Natural killer cell (primary cell): ENCODE results near the gene ZP3. TPM values are rescaled to one million over a fixed set of nuclear protein-coding genes. Genes with fewer than 3 reads are reported as not detected.
"Not testable (repeated sequence)": the region's sequence is repeated elsewhere in the genome, so short reads cannot be mapped to it uniquely, and the experiment has no call there.

ENCODE experiments used
- ATAC-seq, 3 donors: fragments of 150-1000 bp in 2 of 3; fragments of 200-7000 bp in 1 of 3; cut with Tn5 transposase; 1 replicate in 1 of 3; 2 replicates in 2 of 3; pipeline ENCODE4 v1.10.0; 2021; ENCODE audit warnings: mild to moderate bottlenecking in 2 of 3, moderate library complexity in 2 of 3
- DNase-seq, 2 donors: peaks; one replicate each; pipeline versions ENCODE4 v3.0.0 to v3.0.0-alpha.2; 2013 to 2021; ENCODE audit warnings: mixed read lengths in 1 of 2
- H3K27ac ChIP-seq: one replicate; pipeline ENCODE4 v1.5.1; 2013; ENCODE audit warnings: mild to moderate bottlenecking, low read length
- H3K27me3 ChIP-seq: one replicate; pipeline ENCODE4 v1.6.1; 2013; ENCODE audit warnings: low read length; ENCODE audit not compliant: control insufficient read depth, insufficient read depth
- H3K36me3 ChIP-seq: one replicate; pipeline ENCODE4 v1.6.1; 2013; ENCODE audit warnings: low read length; ENCODE audit not compliant: control insufficient read depth, insufficient read depth
- H3K4me1 ChIP-seq: one replicate; pipeline ENCODE4 v1.6.1; 2013; ENCODE audit warnings: low read length; ENCODE audit not compliant: control insufficient read depth, insufficient read depth
- H3K4me3 ChIP-seq: one replicate; pipeline ENCODE4 v1.5.1; 2013; ENCODE audit warnings: low read length
- H3K9me3 ChIP-seq: one replicate; pipeline ENCODE4 v1.6.1; 2013; ENCODE audit warnings: low read length; ENCODE audit not compliant: control insufficient read depth, insufficient read depth
- H3K27ac Mint-ChIP-seq, 2 donors: one replicate each; pipeline ENCODE4 v1.8.0; 2022; ENCODE audit warnings: mild to moderate bottlenecking in 2 of 2, mixed read lengths in 2 of 2, moderate library complexity in 1 of 2
- H3K27me3 Mint-ChIP-seq, 2 donors: one replicate each; pipeline ENCODE4 v1.8.0; 2022; ENCODE audit warnings: low read depth in 2 of 2, mixed read lengths in 2 of 2
- H3K36me3 Mint-ChIP-seq: one replicate; pipeline ENCODE4 v1.8.0; 2022; ENCODE audit warnings: mixed read lengths
- H3K4me1 Mint-ChIP-seq, 2 donors: one replicate each; pipeline ENCODE4 v1.8.0; 2022; ENCODE audit warnings: mixed read lengths in 2 of 2
- H3K4me3 Mint-ChIP-seq: one replicate; pipeline ENCODE4 v1.8.0; 2022; ENCODE audit warnings: mild to moderate bottlenecking, moderate library complexity, mixed read lengths
- H3K9me3 Mint-ChIP-seq, 2 donors: one replicate each; pipeline ENCODE4 v1.8.0; 2022; ENCODE audit warnings: mixed read lengths in 2 of 2
- WGBS: methylation state at CpG from one replicate; pipeline ENCODE4 v1.1.7; 2013; ENCODE audit warnings: missing lambda C conversion rate; ENCODE audit not compliant: insufficient coverage; 5-methylcytosine and 5-hydroxymethylcytosine counted together
- intact Hi-C: fragments of 100-400 bp; cut with micrococcal nuclease; formaldehyde crosslinking; loops from one replicate; pipeline ENCODE4 v1.14.2; 2022
- total RNA-seq, 4 donors: library from RNA; stranded (reverse); fragments of 120-200 nt in 1 of 4; gene quantifications; one replicate each; pipeline versions ENCODE4 v1.2.3 to v1.2.4, GENCODE V29; 2013 to 2022

ZP3 gene
- total RNA-seq, 3 donors from 2014 or later (not counting 1 experiment from before 2014, with no cell fraction given), result 1.9 to 12.9 (median 6.1) TPM

DNA sequence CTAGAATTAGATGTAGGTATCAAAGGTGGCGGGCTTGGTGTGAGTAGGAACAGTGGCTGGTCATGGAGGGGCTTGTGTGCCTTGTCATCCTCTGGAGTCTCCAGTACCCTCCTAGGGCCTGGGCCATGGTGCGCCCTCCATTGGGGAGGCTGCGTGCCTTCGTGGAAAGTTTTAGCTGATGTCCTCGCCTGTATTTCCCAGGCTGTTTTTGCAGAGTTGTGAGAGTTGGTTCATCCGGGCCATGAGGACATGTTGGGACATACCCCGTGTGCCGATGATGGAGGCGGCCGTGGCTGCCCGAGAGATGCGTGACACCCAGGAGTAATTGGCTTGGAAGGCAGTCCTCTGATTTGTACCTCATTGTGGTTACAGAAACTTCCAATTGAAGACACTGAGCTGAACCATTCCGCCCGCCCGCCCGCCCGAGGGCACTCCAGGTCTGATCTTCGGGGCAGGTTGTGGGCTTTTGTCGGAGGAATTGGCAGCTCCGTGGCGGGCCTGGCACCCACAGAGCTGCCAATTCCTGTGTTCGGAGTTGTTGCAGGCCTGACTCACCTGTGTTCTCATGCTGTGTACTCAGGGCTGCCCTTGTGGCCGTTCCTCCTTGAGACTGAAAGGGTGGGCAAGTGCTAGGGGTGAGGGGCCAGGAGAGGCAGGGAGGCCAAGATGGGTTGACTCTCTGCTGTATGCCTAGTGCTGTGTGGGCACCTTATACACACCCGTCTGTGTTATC, 52.2 kb downstream of the ZP3 start:
- H3K9me3 Mint-ChIP-seq, H3K27ac ChIP-seq, H3K27ac Mint-ChIP-seq, H3K4me3 Mint-ChIP-seq, H3K4me1 Mint-ChIP-seq, ATAC-seq, H3K36me3 Mint-ChIP-seq, H3K27me3 Mint-ChIP-seq, H3K4me3 ChIP-seq, DNase-seq, H3K27me3 ChIP-seq, H3K4me1 ChIP-seq, H3K9me3 ChIP-seq, H3K36me3 ChIP-seq, intact Hi-C loops: not testable (repeated sequence)
- WGBS, result 98% methylated on average over 15 of the region's 24 CpGs

DNA sequence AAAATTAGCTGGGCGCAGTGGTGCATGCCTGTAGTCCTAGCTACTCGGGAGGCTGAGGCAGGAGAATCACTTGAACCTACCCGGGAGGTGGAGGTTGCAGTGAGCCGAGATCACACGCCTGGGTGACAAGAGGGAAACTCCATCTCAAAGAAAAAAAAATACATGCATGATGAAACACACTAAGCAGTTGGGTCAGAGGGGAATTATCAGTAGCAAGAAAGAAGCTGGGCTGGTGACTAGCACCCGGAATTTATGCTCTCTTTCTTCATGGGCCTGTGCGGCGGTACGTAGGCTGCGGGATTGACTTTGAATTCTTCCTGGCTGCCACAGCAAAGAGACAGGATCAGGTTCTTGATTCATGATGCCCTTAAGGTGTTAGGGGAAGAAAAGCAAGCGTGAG, 54.9 kb downstream of the ZP3 start:
- ATAC-seq, H3K4me1 ChIP-seq, H3K9me3 ChIP-seq, H3K36me3 Mint-ChIP-seq, H3K27me3 Mint-ChIP-seq, H3K4me3 Mint-ChIP-seq, H3K4me1 Mint-ChIP-seq, DNase-seq, H3K9me3 Mint-ChIP-seq, H3K27ac ChIP-seq, H3K36me3 ChIP-seq, H3K27me3 ChIP-seq, H3K27ac Mint-ChIP-seq, H3K4me3 ChIP-seq, intact Hi-C loops: not testable (repeated sequence)
- 82% methylated on average over 5 of the region's 11 CpGs for WGBS

DNA sequence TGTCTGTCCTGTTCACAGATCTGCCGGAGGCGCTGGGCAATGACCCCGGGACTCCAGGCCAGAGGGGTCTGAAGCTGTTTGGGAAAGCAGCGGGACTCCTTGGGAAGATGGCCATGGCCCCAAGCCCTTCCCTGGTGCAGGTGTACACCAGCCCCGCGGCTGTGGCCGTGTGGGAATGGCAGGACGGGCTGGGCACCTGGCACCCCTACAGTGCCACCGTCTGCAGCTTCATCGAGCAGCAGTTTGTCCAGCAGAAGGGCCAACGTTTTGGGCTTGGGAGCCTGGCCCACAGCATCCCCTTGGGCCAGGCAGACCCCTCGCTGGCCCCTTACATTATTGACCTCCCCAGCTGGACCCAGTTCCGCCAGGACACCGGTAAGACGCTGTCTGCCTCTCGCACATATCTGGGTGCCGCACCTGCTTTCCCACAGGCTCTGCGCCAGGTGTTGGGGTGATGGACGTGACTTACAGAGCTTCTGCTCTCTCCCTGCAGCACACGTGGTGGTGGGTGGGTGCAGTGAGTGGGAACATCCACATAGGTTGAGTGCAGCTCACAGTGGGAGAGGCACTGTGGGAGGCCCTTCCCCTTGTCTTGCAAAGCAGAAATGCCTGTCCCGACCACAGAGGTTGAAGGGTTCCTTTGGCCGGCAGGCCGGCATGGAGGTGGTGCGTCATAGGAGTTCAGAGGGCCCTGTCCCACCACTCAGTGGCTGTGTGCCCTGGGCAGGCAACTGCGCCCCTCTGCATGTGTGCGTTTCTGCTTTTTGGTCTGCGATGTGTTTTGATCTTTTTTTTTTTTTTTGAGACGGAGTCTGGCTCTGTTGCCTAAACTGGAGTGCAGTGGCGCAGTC, 55.9 kb downstream of the ZP3 start:
- H3K27me3 Mint-ChIP-seq, ATAC-seq, H3K4me3 Mint-ChIP-seq, H3K9me3 ChIP-seq, H3K27ac Mint-ChIP-seq, H3K4me1 Mint-ChIP-seq, DNase-seq, H3K4me1 ChIP-seq, H3K4me3 ChIP-seq, H3K27me3 ChIP-seq, H3K36me3 ChIP-seq, intact Hi-C loops, H3K36me3 Mint-ChIP-seq, H3K9me3 Mint-ChIP-seq, H3K27ac ChIP-seq: not testable (repeated sequence)
- WGBS, result 95% methylated on average over 20 of the region's 29 CpGs

DNA sequence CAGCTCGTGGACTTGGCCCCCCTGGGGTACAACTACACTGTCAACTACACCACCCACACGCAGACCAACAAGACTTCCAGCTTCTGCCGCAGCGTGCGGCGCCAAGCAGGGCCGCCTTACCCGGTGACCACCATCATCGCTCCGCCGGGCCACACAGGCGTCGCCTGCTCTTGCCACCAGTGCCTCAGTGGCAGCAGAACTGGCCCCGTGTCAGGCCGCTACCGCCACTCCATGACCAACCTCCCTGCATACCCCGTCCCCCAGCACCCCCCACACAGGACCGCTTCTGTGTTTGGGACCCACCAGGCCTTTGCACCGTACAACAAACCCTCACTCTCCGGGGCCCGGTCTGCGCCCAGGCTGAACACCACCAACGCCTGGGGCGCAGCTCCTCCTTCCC, 57.9 kb downstream of the ZP3 start:
- H3K9me3 ChIP-seq, intact Hi-C loops, H3K36me3 Mint-ChIP-seq, H3K9me3 Mint-ChIP-seq, H3K4me3 ChIP-seq, H3K4me3 Mint-ChIP-seq, H3K4me1 ChIP-seq, H3K4me1 Mint-ChIP-seq, H3K36me3 ChIP-seq, ATAC-seq, H3K27me3 Mint-ChIP-seq, H3K27me3 ChIP-seq, H3K27ac Mint-ChIP-seq, DNase-seq, H3K27ac ChIP-seq: not testable (repeated sequence)
- WGBS, result 96% methylated on average over 24 of the region's 24 CpGs

DNA sequence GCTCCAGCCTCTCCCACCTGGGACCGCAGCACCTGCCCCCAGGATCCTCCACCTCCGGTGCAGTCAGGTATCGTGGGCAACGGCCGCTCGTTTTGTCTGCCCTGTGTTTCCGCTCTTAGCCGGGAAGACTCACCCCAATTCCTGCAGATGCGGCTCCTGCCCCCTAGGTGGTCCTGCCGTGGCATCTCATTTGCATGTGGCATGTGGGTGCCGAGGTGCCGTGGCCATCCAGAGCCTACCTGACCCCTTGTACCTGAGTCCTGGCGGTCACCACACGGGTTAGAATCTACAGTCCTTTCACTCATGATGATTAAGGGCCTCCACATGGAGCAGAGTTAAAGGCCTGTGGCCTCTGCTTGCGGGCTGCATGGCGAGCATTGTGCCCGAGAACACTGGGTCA, 58.3 kb downstream of the ZP3 start:
- intact Hi-C loops, H3K27me3 Mint-ChIP-seq, H3K36me3 Mint-ChIP-seq, ATAC-seq, H3K36me3 ChIP-seq, H3K27me3 ChIP-seq, H3K9me3 ChIP-seq, H3K27ac ChIP-seq, H3K27ac Mint-ChIP-seq, H3K4me3 ChIP-seq, DNase-seq, H3K9me3 Mint-ChIP-seq, H3K4me1 Mint-ChIP-seq, H3K4me3 Mint-ChIP-seq, H3K4me1 ChIP-seq: not testable (repeated sequence)
- WGBS, result 96% methylated on average over 12 of the region's 17 CpGs

DNA sequence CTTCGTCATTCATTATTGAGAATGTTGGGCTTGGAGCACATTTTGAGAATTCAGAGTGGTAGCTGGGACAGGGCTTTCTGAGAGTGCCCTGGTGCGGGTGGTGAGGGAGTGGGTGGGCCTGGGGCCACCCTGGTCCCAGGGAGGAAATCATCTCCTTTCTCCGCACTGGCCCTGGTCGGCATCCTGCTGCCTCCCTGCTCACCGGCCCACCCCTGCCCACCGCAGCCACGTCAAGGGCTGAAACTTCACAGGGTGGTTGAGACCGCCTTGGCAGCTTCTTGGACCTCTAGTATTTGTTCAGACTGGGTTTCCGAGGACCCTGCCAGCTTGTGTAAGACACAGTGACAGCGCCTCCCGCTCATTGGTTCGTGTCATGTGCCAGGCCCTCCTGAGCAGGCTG, 59.7 kb downstream of the ZP3 start:
- 90% methylated on average over 2 of the region's 12 CpGs for WGBS
- H3K4me1 ChIP-seq, H3K36me3 Mint-ChIP-seq, H3K27ac Mint-ChIP-seq, H3K27ac ChIP-seq, H3K36me3 ChIP-seq, DNase-seq, ATAC-seq, intact Hi-C loops, H3K4me1 Mint-ChIP-seq, H3K9me3 ChIP-seq, H3K27me3 Mint-ChIP-seq, H3K9me3 Mint-ChIP-seq, H3K27me3 ChIP-seq, H3K4me3 Mint-ChIP-seq, H3K4me3 ChIP-seq: not testable (repeated sequence)

DNA sequence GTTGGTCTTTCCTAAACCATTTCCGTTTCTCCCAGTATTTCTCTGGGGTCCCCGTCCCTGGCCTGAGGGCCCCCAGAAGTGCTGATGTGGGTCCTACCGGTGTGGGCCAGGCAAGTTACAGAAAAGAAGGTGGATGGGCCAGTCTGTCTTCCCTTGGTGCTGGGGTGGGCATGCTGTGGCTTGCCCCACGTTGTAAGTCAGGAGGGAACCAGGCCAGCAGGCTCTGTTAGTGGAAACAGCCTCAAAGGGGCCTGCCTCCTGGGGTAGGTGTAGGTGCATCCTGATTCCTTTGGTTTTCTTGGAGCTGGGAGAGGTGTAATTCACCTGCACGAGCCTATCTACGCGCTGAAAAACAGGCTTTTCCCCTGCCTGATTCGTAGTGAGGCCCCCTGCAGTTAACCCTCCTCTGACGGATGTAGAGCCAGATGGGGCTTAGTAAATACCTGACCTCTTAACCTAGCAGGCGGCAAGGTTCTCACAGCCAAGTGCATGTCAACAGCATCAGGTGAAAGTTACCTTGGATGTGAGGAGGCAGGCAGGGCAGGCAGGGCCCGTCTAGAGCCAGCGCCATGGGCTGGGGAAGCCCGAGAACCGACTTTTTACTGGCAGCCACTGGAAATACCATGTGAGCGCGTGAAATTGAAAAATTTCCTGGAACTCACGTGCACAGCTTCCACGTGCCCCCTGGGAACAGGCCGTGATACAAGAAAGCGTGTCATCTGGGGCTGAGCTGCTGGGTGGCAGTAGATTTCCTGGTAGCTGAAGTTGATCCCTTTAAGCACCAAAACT, 61.3 kb downstream of the ZP3 start:
- H3K27me3 ChIP-seq, H3K4me1 ChIP-seq, H3K4me3 Mint-ChIP-seq, H3K27ac ChIP-seq, H3K27me3 Mint-ChIP-seq, H3K4me3 ChIP-seq, H3K36me3 ChIP-seq, H3K36me3 Mint-ChIP-seq, H3K27ac Mint-ChIP-seq, H3K9me3 Mint-ChIP-seq, intact Hi-C loops, H3K9me3 ChIP-seq, DNase-seq, ATAC-seq, H3K4me1 Mint-ChIP-seq: not testable (repeated sequence)
- WGBS, result no CpG with 5 or more reads among the region's 20 CpGs
